Aorta (tissue), 5 donors: ENCODE data around the gene DCTN1. TPM values are rescaled to one million over a fixed set of nuclear protein-coding genes. Genes with fewer than 3 reads are reported as not detected.
"Not testable (repeated sequence)": the region's sequence is repeated elsewhere in the genome, so short reads cannot be mapped to it uniquely, and the experiment has no call there.

Source experiments
- ATAC-seq: fragments of 200-7000 bp; cut with Tn5 transposase; one replicate; pipeline ENCODE4 v1.9.1; 2022; ENCODE audit warnings: moderate library complexity; ENCODE audit not compliant: low FRiP score
- DNase-seq, 2 donors: peaks; one replicate each; pipeline ENCODE4 v3.0.0-alpha.2; 2020
- H3K27ac ChIP-seq, 2 donors: one replicate each; pipeline ENCODE4 v1.5.1; 2013; ENCODE audit warnings: low read length in 2 of 2, mild to moderate bottlenecking in 2 of 2, moderate library complexity in 2 of 2, control low read depth in 1 of 2, inconsistent platforms in 1 of 2, low read depth in 1 of 2
- H3K27me3 ChIP-seq, 2 donors: one replicate each; pipeline ENCODE4 v1.6.1; 2013; ENCODE audit warnings: control low read depth in 1 of 2, low read length in 1 of 2, mild to moderate bottlenecking in 1 of 2, moderate library complexity in 1 of 2; ENCODE audit not compliant: insufficient read depth in 2 of 2, control insufficient read depth in 1 of 2
- H3K36me3 ChIP-seq, 2 donors: one replicate each; pipeline ENCODE4 v1.6.1; 2013; ENCODE audit warnings: control low read depth in 1 of 2, low read length in 1 of 2, mild to moderate bottlenecking in 1 of 2; ENCODE audit not compliant: insufficient read depth in 2 of 2, control insufficient read depth in 1 of 2
- H3K4me1 ChIP-seq, 2 donors: one replicate each; pipeline ENCODE4 v1.6.1; 2013; ENCODE audit warnings: low read length in 2 of 2, control low read depth in 1 of 2, mild to moderate bottlenecking in 1 of 2, moderate library complexity in 1 of 2; ENCODE audit not compliant: insufficient read depth in 2 of 2, control insufficient read depth in 1 of 2
- H3K4me3 ChIP-seq, 2 donors: one replicate each; pipeline ENCODE4 v1.5.1; 2013; ENCODE audit warnings: low read length in 2 of 2, control low read depth in 1 of 2, mild to moderate bottlenecking in 1 of 2
- H3K9me3 ChIP-seq: one replicate; pipeline ENCODE4 v1.6.1; 2013; ENCODE audit warnings: mild to moderate bottlenecking, low read length; ENCODE audit not compliant: control insufficient read depth
- WGBS, 2 donors: extraction: QIAGEN DNeasy Blood & Tissue Kit; methylation state at CpG; one replicate each; pipeline ENCODE4 v1.1.7; 2013; 5-methylcytosine and 5-hydroxymethylcytosine counted together
- intact Hi-C, 2 donors: fragments of 100-400 bp; cut with DNase I; formaldehyde crosslinking; loops; one replicate each; pipeline versions ENCODE4 v1.14.2 to v1.15.0; 2022
- polyA plus RNA-seq, 2 donors: library from polyadenylated mRNA; stranded (reverse); fragments of 200-250 nt; gene quantifications; one replicate each; pipeline ENCODE4 v1.2.3, GENCODE V29; 2013
- total RNA-seq, 2 donors: library from RNA; stranded (reverse); fragmentation: NEBNext Ultra II Directional; extraction: Animal tissue kit (Norgen Biotek cat#: 25700); gene quantifications; one replicate each; pipeline ENCODE4 v1.2.1, GENCODE V29; 2021
- donor health status: healthy with polysubstance abuse.
- donor health status: Bipolar disorder and iron deficiency.
- donor health status: DM: no; HTN: no; CAD: no.
- donor health status: DM: no; HTN: no; CAD: no.
- donor health status: DM: yes; HTN: yes; CAD: no.

DCTN1 gene
- total and polyA plus RNA-seq, 4 donors: 73.8 to 158 (median 123) TPM

- Histone ChIP-seq H3K4me1 (no peaks in the 10 kb centered on the region), H3K9me3 (no peaks in the 10 kb centered on the region), H3K36me3 (no peaks in the 10 kb centered on the region), H3K4me3 (no peak overlapping the region), H3K27me3 (no peaks in the 10 kb centered on the region), H3K27ac (no peak overlapping the region)
- whole genome bisulfite sequencing, 2 donors: 91 to 97% methylated on average over 3 of the region's 3 CpGs
- DNase-seq: no peak
- no peak for ATAC-seq
- intact Hi-C loops: no loop called here
Observed at GRCh38 chr2:74347742-74348141, 32.4 kb downstream of the DCTN1 start.

- Histone ChIP-seq H3K9me3 (no peaks in the 10 kb centered on the region), H3K27ac (no peak overlapping the region), H3K4me3 (no peak overlapping the region), H3K27me3 (no peaks in the 10 kb centered on the region), H3K36me3 (no peaks in the 10 kb centered on the region), H3K4me1 (no peaks in the 10 kb centered on the region)
- ATAC-seq (no peak), DNase-seq (no peak)
- 92 to 96% methylated on average over 1 of the region's 1 CpG for WGBS, 2 donors
- intact Hi-C loops: no loop called here
Observed at GRCh38 chr2:74347303-74347702, 32.8 kb downstream of the DCTN1 start.

- Histone ChIP-seq H3K9me3 (no peaks in the 10 kb centered on the region), H3K4me3 (no peak overlapping the region), H3K4me1 (no peaks in the 10 kb centered on the region), H3K27ac (no peak overlapping the region), H3K36me3 (peaks cover 0 to 1% of the 10 kb centered on the region in 2 donors), H3K27me3 (no peaks in the 10 kb centered on the region)
- ATAC-seq (no peak), DNase-seq (no peak)
- 28 to 37% methylated on average over 8 of the region's 8 CpGs for whole genome bisulfite sequencing, 2 donors
- intact Hi-C loops: no loop called here
Observed at GRCh38 chr2:74345272-74345943, 34.7 kb downstream of the DCTN1 start.

GRCh38 chr2:74343316-74343715 is 36.8 kb downstream of the DCTN1 start, which contains the start of gene SLC4A5:
SLC4A5 (minus strand) TSS chr2:74343416; CDS start chr2:74315023, 28,393 bp downstream.
- Histone ChIP-seq H3K27ac (no peak within 1 kb of the TSS), H3K27me3 (no peaks in the 10 kb centered on the region), H3K4me3 (no peak within 1 kb of the TSS), H3K9me3 (no peaks in the 10 kb centered on the region), H3K36me3 (peaks cover 0 to 1% of the 10 kb centered on the region in 2 donors), H3K4me1 (no peaks in the 10 kb centered on the region)
- no peak for ATAC-seq
- no peak for DNase-seq
- intact Hi-C loops: no loop called here
- 75 to 80% methylated on average over 2 of the region's 2 CpGs for WGBS, 2 donors

GRCh38 chr2:74336227-74336626 is 43.9 kb downstream of the DCTN1 start:
- 77 to 82% methylated on average over 2 of the region's 2 CpGs for WGBS, 2 donors
- intact Hi-C loops: loop anchor here in 1 of 2 donors (10.0 kb wide), 2 partner anchors 81 to 511 kb away; partner anchors contain the start of gene STAMBP
- not testable (repeated sequence) for ATAC-seq

GRCh38 chr2:74334931-74335333 is 45.2 kb downstream of the DCTN1 start:
- no peaks in the 10 kb centered on the region for H3K27me3 ChIP-seq
- 33% methylated on average over 3 of the region's 3 CpGs for WGBS, 2 donors
- H3K36me3 ChIP-seq: peaks cover 2 to 4% of the 10 kb centered on the region in 2 donors
- H3K4me1 ChIP-seq: no peaks in the 10 kb centered on the region
- DNase-seq: peak; percentile 81 to 89
- H3K9me3 ChIP-seq: no peaks in the 10 kb centered on the region
- no peak overlapping the region for H3K4me3 ChIP-seq
- ATAC-seq: peak; percentile 88
- intact Hi-C loops: loop anchor here (5.0 to 10.0 kb wide), 3 partner anchors 80 to 510 kb away; partner anchors contain the start of gene STAMBP (in 1 of the 2)
- no peak overlapping the region for H3K27ac ChIP-seq

More at GRCh38 chr2:74336227-74336626, 43.9 kb downstream of the DCTN1 start:
- not testable (repeated sequence) for DNase-seq, H3K27ac ChIP-seq, H3K9me3 ChIP-seq, H3K36me3 ChIP-seq, H3K27me3 ChIP-seq, H3K4me3 ChIP-seq, H3K4me1 ChIP-seq

GRCh38 chr2:74333896-74334586 is 46.1 kb downstream of the DCTN1 start:
- Histone ChIP-seq H3K27ac (no peak overlapping the region), H3K36me3 (peaks cover 4% of the 10 kb centered on the region in 2 donors), H3K9me3 (no peaks in the 10 kb centered on the region), H3K4me1 (no peaks in the 10 kb centered on the region), H3K27me3 (no peaks in the 10 kb centered on the region), H3K4me3 (no peak overlapping the region)
- DNase-seq (no peak), ATAC-seq (no peak)
- WGBS, 2 donors: 90 to 93% methylated on average over 6 of the region's 6 CpGs
- intact Hi-C loops: loop anchor here (5.0 to 10.0 kb wide), 3 partner anchors 79 to 509 kb away; partner anchors contain the start of gene STAMBP (in 1 of the 2)

- no peaks in the 10 kb centered on the region for H3K27me3 ChIP-seq
- H3K27ac ChIP-seq: no peak overlapping the region
- no peak overlapping the region for H3K4me3 ChIP-seq
- H3K9me3 ChIP-seq: no peaks in the 10 kb centered on the region
- 83 to 87% methylated on average over 3 of the region's 3 CpGs for WGBS, 2 donors
- no peak for ATAC-seq
- H3K36me3 ChIP-seq: peaks cover 4% of the 10 kb centered on the region in 2 donors
- H3K4me1 ChIP-seq: no peaks in the 10 kb centered on the region
- DNase-seq: no peak
- intact Hi-C loops: loop anchor here (5.0 to 10.0 kb wide), 3 partner anchors 78 to 508 kb away; partner anchors contain the start of gene STAMBP (in 1 of the 2)
Observed at GRCh38 chr2:74333175-74333574, 46.9 kb downstream of the DCTN1 start.
